ENCODE results near the gene SCN5A. TPM values are rescaled to one million over a fixed set of nuclear protein-coding genes. Genes with fewer than 3 reads are reported as not detected.

Gene SCN5A
- total RNA-seq, 4 donors from 2014 or later = 0.42 to 1.3 (median 0.77) TPM

DNA sequence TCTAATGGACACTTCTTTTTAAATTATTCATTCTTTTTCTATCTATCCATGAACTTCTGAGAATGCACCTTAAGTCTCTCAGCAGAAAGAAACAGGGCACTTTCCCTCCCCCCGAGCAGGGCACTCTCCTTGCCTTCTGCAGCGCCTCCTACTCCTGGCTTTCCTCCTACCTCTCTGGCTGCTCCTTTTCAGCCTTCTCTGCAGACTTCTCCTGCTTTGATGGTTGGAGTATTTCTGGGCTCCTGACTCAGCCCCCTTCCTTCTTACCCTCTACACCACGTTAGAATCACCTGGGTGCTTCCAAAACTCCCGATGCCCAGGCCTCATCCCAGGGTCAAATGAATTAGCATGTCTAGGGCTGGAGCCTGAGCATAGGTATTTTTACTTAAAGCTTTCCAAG is 3.4 kb downstream of the SCN5A start:
- Histone ChIP-seq H3K4me3 (no peak overlapping the region), H3K27me3 (peaks cover 0 to 78% (median 20%) of the 10 kb centered on the region in 4 donors), H3K9me3 (no peaks in the 10 kb centered on the region), H3K27ac (replicated peaks in 1 of 4) (no peak overlapping the region), H3K4me1 (peaks cover 20 to 27% (median 22%) of the 10 kb centered on the region in 4 donors), H3K36me3 (no peaks in the 10 kb centered on the region)
- peak; percentile 42 for DNase-seq (ENCODE audit: extremely low spot score)
- intact Hi-C loops (cut with DNase I) = loop anchor here (10.0 kb wide), 1 partner anchor 301 kb away; the partner anchor contains the start of gene XYLB
- TF ChIP-seq EP300 (IDR thresholded peaks at IDR 0.05) = no peak
- TF ChIP-seq POLR2AphosphoS5 (IDR thresholded peaks at IDR 0.05) = no peak
- TF ChIP-seq, protein P1, sequence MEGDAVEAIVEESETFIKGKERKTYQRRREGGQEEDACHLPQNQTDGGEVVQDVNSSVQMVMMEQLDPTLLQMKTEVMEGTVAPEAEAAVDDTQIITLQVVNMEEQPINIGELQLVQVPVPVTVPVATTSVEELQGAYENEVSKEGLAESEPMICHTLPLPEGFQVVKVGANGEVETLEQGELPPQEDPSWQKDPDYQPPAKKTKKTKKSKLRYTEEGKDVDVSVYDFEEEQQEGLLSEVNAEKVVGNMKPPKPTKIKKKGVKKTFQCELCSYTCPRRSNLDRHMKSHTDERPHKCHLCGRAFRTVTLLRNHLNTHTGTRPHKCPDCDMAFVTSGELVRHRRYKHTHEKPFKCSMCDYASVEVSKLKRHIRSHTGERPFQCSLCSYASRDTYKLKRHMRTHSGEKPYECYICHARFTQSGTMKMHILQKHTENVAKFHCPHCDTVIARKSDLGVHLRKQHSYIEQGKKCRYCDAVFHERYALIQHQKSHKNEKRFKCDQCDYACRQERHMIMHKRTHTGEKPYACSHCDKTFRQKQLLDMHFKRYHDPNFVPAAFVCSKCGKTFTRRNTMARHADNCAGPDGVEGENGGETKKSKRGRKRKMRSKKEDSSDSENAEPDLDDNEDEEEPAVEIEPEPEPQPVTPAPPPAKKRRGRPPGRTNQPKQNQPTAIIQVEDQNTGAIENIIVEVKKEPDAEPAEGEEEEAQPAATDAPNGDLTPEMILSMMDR (IDR thresholded peaks at IDR 0.05) = no peak
- TF ChIP-seq POLR2A (IDR thresholded peaks at IDR 0.05; ENCODE audit: low read depth) = no peak
- WGBS = 96% methylated on average over 4 of the region's 4 CpGs

- Histone ChIP-seq H3K27ac (replicated peaks in 1 of 4) (no peak overlapping the region), H3K27me3 (peaks cover 0 to 77% (median 20%) of the 10 kb centered on the region in 4 donors), H3K4me3 (no peak overlapping the region), H3K9me3 (no peaks in the 10 kb centered on the region), H3K4me1 (peaks cover 17 to 22% (median 18%) of the 10 kb centered on the region in 4 donors), H3K36me3 (no peaks in the 10 kb centered on the region)
- 83% methylated on average over 8 of the region's 8 CpGs for WGBS
- intact Hi-C loops (cut with DNase I) = loop anchor here (10.0 kb wide), 1 partner anchor 301 kb away; the partner anchor contains the start of gene XYLB
- TF ChIP-seq EP300 (IDR thresholded peaks at IDR 0.05) = no peak
- TF ChIP-seq, protein P1 (IDR thresholded peaks at IDR 0.05) = no peak
- peak; percentile 62 for DNase-seq (ENCODE audit: extremely low spot score)
These were observed 3.9 kb downstream of the SCN5A start for GRCh38 chr3:38645601-38646000.

- TF ChIP-seq POLR2AphosphoS5 (IDR thresholded peaks at IDR 0.05) (no peak), POLR2A (IDR thresholded peaks at IDR 0.05; ENCODE audit: low read depth) (no peak), EP300 (IDR thresholded peaks at IDR 0.05) (no peak)
- TF ChIP-seq, protein P1 (IDR thresholded peaks at IDR 0.05) = no peak
- 71% methylated on average over 3 of the region's 4 CpGs for WGBS
- Histone ChIP-seq H3K9me3 (no peaks in the 10 kb centered on the region), H3K27me3 (peaks cover 0 to 77% (median 20%) of the 10 kb centered on the region in 4 donors), H3K36me3 (no peaks in the 10 kb centered on the region), H3K4me3 (no peak overlapping the region), H3K4me1 (peaks cover 16 to 18% (median 17%) of the 10 kb centered on the region in 4 donors), H3K27ac (replicated peaks in 1 of 4) (no peak overlapping the region)
- intact Hi-C loops (cut with DNase I) = loop anchor here (10.0 kb wide), 1 partner anchor 300 kb away; the partner anchor contains the start of gene XYLB
- DNase-seq (ENCODE audit: extremely low spot score) = peak; percentile 78
These were observed 4.4 kb downstream of the SCN5A start for GRCh38 chr3:38645076-38645475.

DNA sequence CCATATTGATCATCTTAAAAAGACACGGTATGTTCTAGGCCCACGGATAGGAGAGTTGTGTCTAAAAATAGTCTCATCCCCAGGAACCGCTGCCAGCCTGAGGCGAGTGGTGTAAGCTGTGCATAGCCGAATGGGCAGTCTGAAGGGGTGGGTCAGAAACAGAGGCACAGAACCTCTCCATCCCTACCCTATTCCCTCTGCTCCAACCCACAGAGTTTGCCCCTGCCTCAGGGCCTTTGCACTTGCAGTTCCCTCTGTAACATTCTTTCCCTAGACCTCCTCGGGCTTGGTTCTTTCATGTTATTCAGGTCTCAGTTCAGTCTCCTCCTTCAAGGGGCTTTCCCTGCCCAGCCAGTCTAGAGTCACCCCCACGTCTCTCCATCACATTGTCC is 4.8 kb downstream of the SCN5A start:
- WGBS = 83% methylated on average over 7 of the region's 7 CpGs
- intact Hi-C loops (cut with DNase I) = loop anchor here (10.0 kb wide), 1 partner anchor 300 kb away; the partner anchor contains the start of gene XYLB
- Histone ChIP-seq H3K4me1 (peaks cover 12 to 14% (median 13%) of the 10 kb centered on the region in 4 donors), H3K36me3 (no peaks in the 10 kb centered on the region), H3K27me3 (peaks cover 0 to 76% (median 20%) of the 10 kb centered on the region in 4 donors), H3K27ac (replicated peaks in 1 of 4) (no peak overlapping the region), H3K4me3 (no peak overlapping the region), H3K9me3 (no peaks in the 10 kb centered on the region)
- no peak for TF ChIP-seq POLR2A (IDR thresholded peaks at IDR 0.05; ENCODE audit: low read depth)
- no peak for DNase-seq (ENCODE audit: extremely low spot score)

- H3K27ac ChIP-seq (replicated peaks in 1 of 4) = no peak overlapping the region
- TF ChIP-seq POLR2A (IDR thresholded peaks at IDR 0.05; ENCODE audit: low read depth) (no peak), POLR2AphosphoS5 (IDR thresholded peaks at IDR 0.05) (no peak), EP300 (IDR thresholded peaks at IDR 0.05) (no peak)
- TF ChIP-seq, protein P1 (IDR thresholded peaks at IDR 0.05) = no peak
These were observed 5.3 kb downstream of the SCN5A start for GRCh38 chr3:38644016-38644661.

More at GRCh38 chr3:38644016-38644661, 5.3 kb downstream of the SCN5A start:
- H3K27me3 ChIP-seq = peaks cover 0 to 71% (median 19%) of the 10 kb centered on the region in 4 donors
- 89% methylated on average over 7 of the region's 7 CpGs for WGBS
- no peaks in the 10 kb centered on the region for H3K36me3 ChIP-seq
- DNase-seq (ENCODE audit: extremely low spot score) = no peak
- intact Hi-C loops (cut with DNase I) = loop anchor here (10.0 kb wide), 1 partner anchor 299 kb away; the partner anchor contains the start of gene XYLB
- H3K4me1 ChIP-seq = peaks cover 7 to 13% (median 9%) of the 10 kb centered on the region in 4 donors
- no peak overlapping the region for H3K4me3 ChIP-seq
- H3K9me3 ChIP-seq = no peaks in the 10 kb centered on the region
